HG02885 (cell line): ENCODE results near the gene PTMA.

Experiments used
- ATAC-seq: cut with Tn5 transposase; IDR thresholded peaks from one replicate; pipeline ENCODE4 v1.9.1; 2021; ENCODE audit warnings: mild to moderate bottlenecking; ENCODE audit not compliant: unreplicated experiment, poor library complexity

PTMA gene

GRCh38 chr2:231674587-231675338, 33.6 kb upstream of the PTMA start:
- peak; percentile 36 for ATAC-seq

GRCh38 chr2:231676243-231676642, 32.1 kb upstream of the PTMA start:
- no peak for ATAC-seq

DNA sequence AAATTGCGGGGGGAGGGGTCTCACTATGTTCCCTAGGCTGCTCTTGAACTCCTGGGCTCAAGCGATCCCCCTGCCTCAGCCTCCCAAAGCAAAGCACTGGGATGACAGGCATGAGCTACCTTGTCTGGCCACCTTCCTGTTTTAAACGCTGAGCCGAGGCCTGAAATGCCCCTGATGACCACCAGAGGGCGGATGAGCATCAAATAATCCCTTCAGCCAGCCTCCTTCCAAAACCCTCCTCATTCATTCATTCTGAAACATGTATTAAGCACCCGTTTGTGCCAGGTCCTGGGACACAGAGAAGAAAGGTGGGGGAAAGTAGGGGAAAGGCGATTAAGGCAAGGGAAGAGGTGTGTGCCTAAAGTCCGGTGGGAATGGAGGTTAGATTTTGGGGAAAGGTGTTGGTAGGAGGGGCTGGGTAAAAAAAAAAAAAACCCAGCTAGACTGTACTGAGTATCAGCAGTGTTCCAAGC, 30.7 kb upstream of the PTMA start:
- no peak for ATAC-seq

- peak; percentile 27 for ATAC-seq
Observed at GRCh38 chr2:231679908-231680284, 28.4 kb upstream of the PTMA start.

DNA sequence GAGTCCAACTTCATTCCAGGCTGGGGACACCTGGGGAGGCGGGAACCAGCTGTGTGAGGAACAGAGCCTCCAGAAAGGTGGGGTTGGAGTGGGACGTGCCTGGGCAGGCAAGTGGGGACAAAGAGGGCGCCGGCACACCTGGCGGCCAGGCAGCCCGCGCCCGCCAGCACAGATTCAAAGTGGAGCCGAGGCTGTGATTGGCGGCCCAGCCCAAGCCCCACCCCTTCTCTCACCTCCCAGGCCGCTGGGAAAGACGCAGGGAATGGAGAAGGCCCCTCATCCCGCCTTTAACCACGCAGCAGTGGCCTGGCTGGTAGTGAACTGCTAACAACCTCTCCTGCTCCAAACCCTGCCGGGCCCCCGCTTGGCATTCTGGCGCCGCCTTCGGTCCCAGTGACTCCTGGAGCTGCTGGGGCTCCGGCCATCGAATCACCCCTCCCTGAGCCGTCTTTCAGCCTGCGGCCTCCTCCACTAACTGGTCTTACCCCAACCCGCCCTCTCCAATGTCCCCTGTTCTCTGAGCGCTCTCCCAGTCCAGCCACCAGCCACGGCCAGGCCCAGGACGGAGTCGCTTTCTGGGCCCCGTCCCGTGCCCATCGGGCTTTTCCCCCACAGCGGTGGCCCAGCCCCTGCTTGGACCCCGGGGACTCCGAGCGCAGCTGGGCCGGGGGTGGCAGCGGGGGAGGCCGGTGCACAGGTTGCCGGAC, 27.9 kb upstream of the PTMA start:
- peak; percentile 31 for ATAC-seq

DNA sequence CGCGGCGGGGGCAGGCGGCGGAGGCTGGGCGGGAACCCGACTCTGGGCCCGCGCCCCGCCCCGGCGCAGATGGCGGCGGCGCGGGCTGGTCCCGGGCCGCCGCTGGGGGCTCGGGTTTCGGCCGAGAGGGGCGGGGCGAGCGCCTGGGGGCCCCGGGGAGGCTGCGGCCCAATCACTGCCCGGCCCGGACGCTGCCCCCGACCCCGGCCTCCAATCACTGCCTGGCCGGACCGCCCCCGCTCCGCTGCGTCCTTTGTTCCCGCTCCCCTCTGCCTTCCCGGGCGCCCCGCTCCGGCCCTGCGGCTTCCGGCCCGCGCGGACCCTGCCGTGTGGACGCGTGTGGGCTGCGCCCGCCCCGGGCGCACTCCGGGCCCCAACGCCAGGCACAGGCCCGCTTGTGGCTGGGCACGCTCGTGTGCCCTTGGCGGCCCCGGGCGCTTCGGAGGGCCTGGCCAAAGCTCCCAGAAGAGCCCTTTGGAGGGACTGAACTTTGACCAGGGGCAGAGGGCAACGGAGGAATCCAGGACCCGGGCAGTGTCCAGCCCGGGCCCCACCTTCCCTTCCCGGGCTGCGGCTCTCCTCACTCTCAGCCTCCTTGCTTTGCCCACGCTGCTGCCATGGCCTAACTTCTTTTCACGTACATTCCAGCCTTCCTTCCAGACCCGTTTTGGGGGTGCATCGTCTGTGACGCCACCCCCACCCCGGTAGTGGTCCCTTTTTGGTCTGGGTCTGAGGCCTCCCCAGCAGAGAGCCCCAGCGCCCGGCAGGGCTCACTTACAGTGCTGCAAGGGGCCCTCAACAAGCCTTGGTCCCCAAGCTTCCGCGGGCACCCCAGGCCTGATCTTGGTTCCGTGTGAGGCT, 27.1 kb upstream of the PTMA start:
- peak; percentile 76 for ATAC-seq

DNA sequence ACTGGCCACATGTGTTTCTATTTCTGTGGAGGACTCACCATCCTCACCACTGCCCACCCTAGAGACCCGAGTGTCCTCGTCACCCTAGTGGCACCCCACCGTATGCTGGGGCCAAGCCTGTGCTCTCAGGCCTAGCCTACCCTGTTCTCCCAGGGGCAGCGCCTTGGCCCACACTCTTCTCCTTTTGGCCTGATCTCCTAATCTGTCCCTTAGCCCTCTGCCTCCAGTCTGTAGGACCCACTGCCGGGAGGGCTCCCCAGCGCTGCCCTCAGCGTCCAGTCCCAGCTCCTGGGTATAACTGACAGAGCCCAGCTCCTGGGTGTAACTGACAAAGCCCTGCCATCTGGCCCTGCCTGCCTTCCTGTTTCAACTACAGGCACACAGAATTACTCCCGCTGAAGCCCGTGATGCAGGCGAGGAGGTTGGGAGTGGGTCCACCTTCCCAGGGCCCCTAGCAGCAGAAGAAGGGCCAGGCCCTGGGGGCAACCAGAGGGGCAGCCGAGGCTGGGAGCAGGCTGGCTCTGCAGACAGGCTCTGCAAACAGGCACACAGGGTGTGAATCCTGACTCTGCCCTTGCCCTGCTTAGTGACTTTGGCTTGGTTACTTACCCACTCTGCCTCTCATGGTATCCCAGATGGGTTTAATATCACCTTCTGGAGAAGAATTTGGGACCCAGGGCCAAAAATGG, 25.6 kb upstream of the PTMA start:
- no peak for ATAC-seq

GRCh38 chr2:231683292-231684235, 24.8 kb upstream of the PTMA start:
- ATAC-seq, result no peak

- ATAC-seq, result no peak
Observed at GRCh38 chr2:231684314-231685223, 23.8 kb upstream of the PTMA start.

- ATAC-seq, result no peak
Observed at GRCh38 chr2:231685349-231686191, 22.8 kb upstream of the PTMA start.

- no peak for ATAC-seq
Observed at GRCh38 chr2:231686192-231687100, 21.9 kb upstream of the PTMA start.

- peak; percentile 77 for ATAC-seq
Observed at GRCh38 chr2:231687133-231687852, 21.0 kb upstream of the PTMA start.

DNA sequence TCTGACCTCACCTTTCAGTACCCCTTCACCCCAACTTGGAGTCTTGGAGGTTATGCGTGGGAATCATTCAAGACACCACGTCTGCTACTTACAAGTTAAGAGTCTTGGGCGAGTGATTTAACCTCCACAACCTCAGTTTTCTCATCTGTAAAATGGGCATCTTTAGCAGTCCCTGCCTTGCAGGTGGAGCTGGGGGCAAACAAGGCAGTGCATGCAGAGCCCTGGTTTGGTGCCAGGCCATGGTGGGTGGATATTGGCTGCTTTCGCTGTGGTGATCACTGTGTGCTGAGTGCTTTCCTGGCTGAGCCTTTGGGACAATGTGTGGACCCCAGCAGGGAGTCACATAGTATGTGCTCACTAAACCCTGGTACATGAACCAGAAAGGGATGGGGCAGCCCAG, 20.4 kb upstream of the PTMA start:
- no peak for ATAC-seq

DNA sequence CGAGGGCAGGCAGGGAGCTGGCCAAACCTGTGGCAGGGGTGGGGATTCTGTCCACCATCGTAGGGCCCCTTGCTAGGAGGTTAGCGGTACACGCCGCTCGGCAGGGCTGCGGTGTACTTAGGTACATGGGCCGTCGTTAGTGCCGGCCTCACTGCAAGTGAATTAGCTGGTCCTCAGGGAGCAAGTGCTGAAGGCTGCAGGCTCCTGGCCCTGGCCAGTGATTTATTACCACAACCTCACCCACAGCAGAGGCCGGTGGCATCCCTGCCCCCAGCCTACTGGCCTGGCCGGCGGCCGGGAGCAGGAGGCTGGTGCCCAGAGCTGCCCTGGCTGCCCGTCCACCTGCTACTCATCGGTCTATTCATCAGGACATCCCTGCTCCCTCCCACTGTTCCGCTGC, 19.6 kb upstream of the PTMA start:
- ATAC-seq, result no peak

- no peak for ATAC-seq
Observed at GRCh38 chr2:231689124-231689893, 19.0 kb upstream of the PTMA start.
